Bone marrow (tissue), 2 donors: ENCODE measurements around the gene FBXW11.

Experiments
- DNase-seq, 2 donors: peaks; one replicate each; lab custom pipeline; 2025; lab: John Stamatoyannopoulos, UW

FBXW11 gene

GRCh38 chr5:171840711-171841522 is 165.5 kb downstream of the FBXW11 start:
- peak in 1 of 2 donors; percentile 23 for DNase-seq

- DNase-seq = no peak
Observed at GRCh38 chr5:171840066-171840465, 166.4 kb downstream of the FBXW11 start.

- no peak for DNase-seq
Observed at GRCh38 chr5:171839112-171839511, 167.3 kb downstream of the FBXW11 start.

GRCh38 chr5:171838066-171838465 is 168.4 kb downstream of the FBXW11 start:
- DNase-seq = no peak

- DNase-seq = no peak
Observed at GRCh38 chr5:171837522-171837921, 168.9 kb downstream of the FBXW11 start.

GRCh38 chr5:171835066-171835465 is 171.4 kb downstream of the FBXW11 start:
- DNase-seq = no peak

GRCh38 chr5:171834461-171834860 is 172.0 kb downstream of the FBXW11 start:
- no peak for DNase-seq

- DNase-seq = no peak
Observed at GRCh38 chr5:171832775-171833174, 173.7 kb downstream of the FBXW11 start.

GRCh38 chr5:171830686-171831085 is 175.8 kb downstream of the FBXW11 start:
- DNase-seq = no peak

GRCh38 chr5:171827162-171827561 is 179.3 kb downstream of the FBXW11 start:
- no peak for DNase-seq

GRCh38 chr5:171826132-171826531 is 180.3 kb downstream of the FBXW11 start:
- DNase-seq = no peak

- DNase-seq = no peak
Observed at GRCh38 chr5:171825051-171825450, 181.4 kb downstream of the FBXW11 start.

GRCh38 chr5:171823269-171823668 is 183.2 kb downstream of the FBXW11 start:
- no peak for DNase-seq

GRCh38 chr5:171821286-171821685 is 185.2 kb downstream of the FBXW11 start:
- no peak for DNase-seq

GRCh38 chr5:171820561-171820960 is 185.9 kb downstream of the FBXW11 start:
- no peak for DNase-seq

- DNase-seq = no peak
Observed at GRCh38 chr5:171816666-171817065, 189.8 kb downstream of the FBXW11 start.

GRCh38 chr5:171813813-171814490 is 192.5 kb downstream of the FBXW11 start:
- no peak for DNase-seq

GRCh38 chr5:171813270-171813669 is 193.2 kb downstream of the FBXW11 start:
- DNase-seq = no peak
